Activated CD8-positive, alpha-beta T cell treated with anti-CD3 and anti-CD28 coated beads for 36 hours (primary cell): ENCODE results near the gene TREH. TPM values are rescaled to one million over a fixed set of nuclear protein-coding genes. Genes with fewer than 3 reads are reported as not detected.
"Not testable (repeated sequence)": the region's sequence is repeated elsewhere in the genome, so short reads cannot be mapped to it uniquely, and the experiment has no call there.

ENCODE experiments used
- ATAC-seq: fragments of 200-7000 bp; cut with Tn5 transposase; one replicate; pipeline ENCODE4 v1.10.0; 2021; ENCODE audit warnings: mild to moderate bottlenecking, moderate library complexity
- CTCF ChIA-PET: fragments of 350-600 bp; sonication (Branson Sonifier 250); formaldehyde crosslinking; loops from one replicate; lab custom pipeline; 2021; ENCODE audit warnings: antibody characterized with exemption; lab: Charles Lee
- POLR2A ChIA-PET: fragments of 350-600 bp; sonication (Branson Sonifier 250); formaldehyde crosslinking; loops from one replicate; lab custom pipeline; 2021; ENCODE audit warnings: antibody characterized with exemption; lab: Charles Lee
- DNase-seq: peaks from one replicate; pipeline ENCODE4 v3.0.0-alpha.2; 2020
- H3K27ac Mint-ChIP-seq: one replicate; pipeline ENCODE4 v1.8.0; 2021; ENCODE audit warnings: mild to moderate bottlenecking, mixed read lengths
- H3K27me3 Mint-ChIP-seq: one replicate; pipeline ENCODE4 v1.8.0; 2021; ENCODE audit warnings: mixed read lengths
- H3K36me3 Mint-ChIP-seq: one replicate; pipeline ENCODE4 v1.8.0; 2021; ENCODE audit warnings: low read depth, mixed read lengths
- H3K4me1 Mint-ChIP-seq: one replicate; pipeline ENCODE4 v1.8.0; 2021; ENCODE audit warnings: low read depth, mixed read lengths
- H3K4me3 Mint-ChIP-seq: one replicate; pipeline ENCODE4 v1.8.0; 2021; ENCODE audit warnings: mild to moderate bottlenecking, moderate library complexity, mixed read lengths
- H3K9me3 Mint-ChIP-seq: one replicate; pipeline ENCODE4 v1.8.0; 2021; ENCODE audit warnings: mixed read lengths
- intact Hi-C: fragments of 100-400 bp; cut with micrococcal nuclease; formaldehyde crosslinking; loops from one replicate; pipeline ENCODE4 v1.10.0; 2022
- total RNA-seq, 2 experiments: library from RNA; stranded (reverse); gene quantifications; one replicate each; pipeline ENCODE4 v1.2.3, GENCODE V29; 2021
- TF ChIP-seq, protein P1 (sequence below): fragments of 200-600 bp; IDR thresholded peaks from one replicate; pipeline ENCODE4 v1.8.0; 2022; ENCODE audit warnings: antibody characterized with exemption, mild to moderate bottlenecking

Gene TREH, protein sequence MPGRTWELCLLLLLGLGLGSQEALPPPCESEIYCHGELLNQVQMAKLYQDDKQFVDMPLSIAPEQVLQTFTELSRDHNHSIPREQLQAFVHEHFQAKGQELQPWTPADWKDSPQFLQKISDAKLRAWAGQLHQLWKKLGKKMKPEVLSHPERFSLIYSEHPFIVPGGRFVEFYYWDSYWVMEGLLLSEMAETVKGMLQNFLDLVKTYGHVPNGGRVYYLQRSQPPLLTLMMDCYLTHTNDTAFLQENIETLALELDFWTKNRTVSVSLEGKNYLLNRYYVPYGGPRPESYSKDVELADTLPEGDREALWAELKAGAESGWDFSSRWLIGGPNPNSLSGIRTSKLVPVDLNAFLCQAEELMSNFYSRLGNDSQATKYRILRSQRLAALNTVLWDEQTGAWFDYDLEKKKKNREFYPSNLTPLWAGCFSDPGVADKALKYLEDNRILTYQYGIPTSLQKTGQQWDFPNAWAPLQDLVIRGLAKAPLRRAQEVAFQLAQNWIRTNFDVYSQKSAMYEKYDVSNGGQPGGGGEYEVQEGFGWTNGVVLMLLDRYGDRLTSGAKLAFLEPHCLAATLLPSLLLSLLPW
- not detected for total RNA-seq

DNA sequence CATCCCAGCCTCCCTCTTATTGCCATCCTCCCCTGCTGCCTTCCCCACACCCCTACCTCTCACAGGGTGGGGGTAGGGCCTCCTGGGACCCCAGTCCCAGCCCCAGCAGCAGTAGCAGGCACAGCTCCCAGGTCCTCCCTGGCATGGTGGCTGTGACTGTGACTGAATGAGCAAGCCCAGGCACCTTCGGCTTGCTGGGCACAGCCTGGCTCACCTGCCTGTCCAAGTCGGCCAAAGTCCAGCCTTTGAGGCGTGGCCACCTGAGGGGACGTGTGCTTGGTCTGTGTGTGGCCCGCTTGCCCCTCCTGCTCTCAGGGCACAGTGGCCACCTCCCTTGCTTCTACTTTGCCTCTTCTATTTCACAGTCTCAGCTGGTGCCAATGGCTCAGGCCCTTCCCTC is at the start of gene TREH:
Gene TREH (minus strand): TSS at position 168 of the 400 bp plus-strand sequence. CDS start 23 bp downstream, at position 145.
- Mint-ChIP-seq H3K27ac (no peak within 1 kb of the TSS), H3K4me3 (no peak within 1 kb of the TSS), H3K9me3 (peaks cover 2% of the 10 kb centered on the region), H3K4me1 (no peaks in the 10 kb centered on the region), H3K36me3 (no peaks in the 10 kb centered on the region), H3K27me3 (no peaks in the 10 kb centered on the region)
- POLR2A ChIA-PET: no interaction called here
- DNase-seq (no peak), ATAC-seq (no peak)
- CTCF ChIA-PET: interaction anchor here (0.9 to 2.1 kb wide), 2 partner anchors 10 kb away, joined by 3 to 13 read pairs; no protein-coding TSS in a partner anchor
- TF ChIP-seq, protein P1, sequence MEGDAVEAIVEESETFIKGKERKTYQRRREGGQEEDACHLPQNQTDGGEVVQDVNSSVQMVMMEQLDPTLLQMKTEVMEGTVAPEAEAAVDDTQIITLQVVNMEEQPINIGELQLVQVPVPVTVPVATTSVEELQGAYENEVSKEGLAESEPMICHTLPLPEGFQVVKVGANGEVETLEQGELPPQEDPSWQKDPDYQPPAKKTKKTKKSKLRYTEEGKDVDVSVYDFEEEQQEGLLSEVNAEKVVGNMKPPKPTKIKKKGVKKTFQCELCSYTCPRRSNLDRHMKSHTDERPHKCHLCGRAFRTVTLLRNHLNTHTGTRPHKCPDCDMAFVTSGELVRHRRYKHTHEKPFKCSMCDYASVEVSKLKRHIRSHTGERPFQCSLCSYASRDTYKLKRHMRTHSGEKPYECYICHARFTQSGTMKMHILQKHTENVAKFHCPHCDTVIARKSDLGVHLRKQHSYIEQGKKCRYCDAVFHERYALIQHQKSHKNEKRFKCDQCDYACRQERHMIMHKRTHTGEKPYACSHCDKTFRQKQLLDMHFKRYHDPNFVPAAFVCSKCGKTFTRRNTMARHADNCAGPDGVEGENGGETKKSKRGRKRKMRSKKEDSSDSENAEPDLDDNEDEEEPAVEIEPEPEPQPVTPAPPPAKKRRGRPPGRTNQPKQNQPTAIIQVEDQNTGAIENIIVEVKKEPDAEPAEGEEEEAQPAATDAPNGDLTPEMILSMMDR: no peak
- intact Hi-C loops: no loop called here

DNA sequence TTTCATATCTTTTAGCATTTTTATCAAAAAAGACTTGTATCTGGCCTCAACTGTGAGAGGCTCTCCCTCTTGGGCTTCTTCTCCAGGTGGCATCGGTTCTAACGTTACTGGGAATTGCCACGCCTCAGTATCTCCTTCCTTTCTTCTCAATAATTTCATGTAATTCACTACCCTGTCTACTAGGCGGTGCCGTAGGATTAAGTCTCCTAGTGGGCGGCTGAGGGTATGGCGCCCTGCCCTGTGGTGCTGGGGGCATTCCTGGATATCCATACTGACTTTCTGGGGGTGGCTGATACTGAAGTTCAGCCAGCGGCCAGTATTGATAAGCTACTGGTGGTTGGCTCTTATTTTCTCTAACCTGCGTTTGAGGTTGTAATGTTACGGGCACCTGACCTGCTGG is 48.7 kb upstream of the TREH start:
- H3K4me3 Mint-ChIP-seq, intact Hi-C loops, DNase-seq, POLR2A ChIA-PET, H3K27me3 Mint-ChIP-seq, H3K27ac Mint-ChIP-seq, H3K9me3 Mint-ChIP-seq, ATAC-seq, H3K36me3 Mint-ChIP-seq, H3K4me1 Mint-ChIP-seq: not testable (repeated sequence)
- CTCF ChIA-PET: interaction anchor here (1.7 kb wide), 1 partner anchor 38 kb away, joined by 5 read pairs; no protein-coding TSS in a partner anchor

DNA sequence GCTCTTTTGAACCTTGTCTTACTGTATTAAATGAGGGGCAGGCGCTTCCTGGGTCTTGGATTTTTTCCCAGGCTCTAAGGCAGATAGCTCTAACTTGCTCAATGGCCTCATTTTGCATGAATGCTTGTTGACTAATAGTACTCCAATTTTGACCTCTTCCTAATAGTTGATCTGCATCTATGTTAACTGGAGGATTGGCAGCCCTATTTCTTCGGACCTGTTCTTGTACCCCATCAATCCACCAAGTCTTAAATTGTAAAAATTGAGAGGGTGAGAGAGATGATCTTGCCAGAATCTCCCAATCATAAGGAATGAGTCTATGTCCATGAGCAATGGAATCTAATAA is 48.2 kb upstream of the TREH start:
- H3K4me1 Mint-ChIP-seq, POLR2A ChIA-PET, ATAC-seq, H3K27me3 Mint-ChIP-seq, H3K27ac Mint-ChIP-seq, intact Hi-C loops, H3K36me3 Mint-ChIP-seq, H3K9me3 Mint-ChIP-seq, H3K4me3 Mint-ChIP-seq, DNase-seq: not testable (repeated sequence)
- CTCF ChIA-PET: interaction anchor here (1.7 kb wide), 1 partner anchor 38 kb away, joined by 5 read pairs; no protein-coding TSS in a partner anchor

DNA sequence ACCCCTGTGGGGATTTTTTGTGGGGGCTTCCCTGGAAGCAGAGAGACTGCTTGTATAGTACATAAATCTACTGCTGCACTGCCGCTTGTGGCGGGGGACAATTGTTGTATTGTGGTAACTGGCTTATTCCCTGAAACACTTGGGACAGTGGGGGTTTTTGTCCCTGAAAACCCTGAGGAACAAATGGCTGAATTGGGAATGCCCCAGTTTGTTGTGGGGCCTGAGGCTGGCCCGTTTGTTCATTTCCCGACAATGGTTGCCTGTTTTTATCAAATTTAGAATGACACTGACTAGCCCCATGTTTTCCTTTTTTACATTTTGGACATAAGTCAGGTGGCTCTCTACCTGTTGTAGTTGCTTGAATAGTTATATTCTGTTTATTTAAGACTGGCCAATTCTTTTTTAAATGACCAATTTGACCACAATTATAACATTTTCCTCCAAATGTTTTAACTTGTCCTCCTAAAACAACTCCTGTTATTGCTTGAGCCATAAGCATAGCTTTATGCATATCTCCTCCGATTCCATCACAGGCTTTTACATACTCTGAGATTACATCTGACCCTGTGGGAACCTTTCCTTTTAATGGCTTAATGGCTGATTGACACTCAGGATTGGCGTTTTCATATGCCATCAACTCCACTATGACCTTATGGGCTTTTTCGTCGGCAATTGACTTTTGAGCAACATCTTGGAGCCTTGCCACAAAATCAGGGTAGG is 47.7 kb upstream of the TREH start:
- H3K27ac Mint-ChIP-seq, intact Hi-C loops, CTCF ChIA-PET, ATAC-seq, H3K36me3 Mint-ChIP-seq, H3K4me3 Mint-ChIP-seq, H3K9me3 Mint-ChIP-seq, DNase-seq, H3K4me1 Mint-ChIP-seq, POLR2A ChIA-PET, H3K27me3 Mint-ChIP-seq: not testable (repeated sequence)

DNA sequence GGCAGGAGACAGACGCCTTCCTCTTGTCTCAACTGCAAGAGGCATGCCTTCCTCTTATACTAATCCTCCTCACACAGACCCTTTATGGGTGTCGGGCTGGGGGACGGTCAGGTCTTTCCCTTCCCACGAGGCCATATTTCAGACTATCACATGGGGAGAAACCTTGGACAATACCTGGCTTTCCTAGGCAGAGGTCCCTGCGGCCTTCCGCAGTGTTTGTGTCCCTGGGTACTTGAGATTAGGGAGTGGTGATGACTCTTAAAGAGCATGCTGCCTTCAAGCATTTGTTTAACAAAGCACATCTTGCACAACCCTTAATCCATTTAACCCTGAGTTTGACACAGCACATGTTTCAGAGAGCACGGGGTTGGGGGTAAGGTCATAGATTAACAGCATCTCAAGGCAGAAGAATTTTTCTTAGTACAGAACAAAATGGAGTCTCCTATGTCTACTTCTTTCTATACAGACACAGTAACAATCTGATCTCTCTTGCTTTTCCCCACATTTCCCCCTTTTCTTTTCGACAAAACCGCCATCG is 42.1 kb upstream of the TREH start:
- intact Hi-C loops, CTCF ChIA-PET, H3K36me3 Mint-ChIP-seq: not testable (repeated sequence)

DNA sequence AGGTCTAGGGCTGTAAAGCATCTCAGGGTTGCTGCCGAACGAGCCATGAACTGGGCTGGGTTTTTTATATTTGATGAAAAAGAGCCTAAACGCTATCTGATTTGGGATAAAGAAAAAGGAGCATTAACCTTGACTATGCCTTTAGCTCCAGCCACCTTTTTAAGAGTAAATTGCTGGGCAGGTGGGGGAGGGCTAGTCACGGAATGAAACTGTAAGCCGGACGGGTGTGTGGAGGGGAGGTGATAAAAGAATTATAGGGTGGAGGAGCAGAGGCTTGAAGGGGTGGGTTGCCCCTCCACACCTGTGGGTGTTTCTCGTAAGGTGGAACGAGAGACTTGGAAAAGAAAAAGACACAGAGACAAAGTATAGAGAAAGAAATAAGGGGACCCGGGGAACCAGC is 41.3 kb upstream of the TREH start:
- H3K9me3 Mint-ChIP-seq, H3K27me3 Mint-ChIP-seq, H3K4me1 Mint-ChIP-seq, H3K27ac Mint-ChIP-seq, H3K4me3 Mint-ChIP-seq, ATAC-seq, H3K36me3 Mint-ChIP-seq, CTCF ChIA-PET, DNase-seq, intact Hi-C loops, POLR2A ChIA-PET: not testable (repeated sequence)

More for the DNA sequence above, 42.1 kb upstream of the TREH start:
- H3K27ac Mint-ChIP-seq, ATAC-seq, H3K27me3 Mint-ChIP-seq, H3K4me3 Mint-ChIP-seq, H3K9me3 Mint-ChIP-seq, POLR2A ChIA-PET, DNase-seq, H3K4me1 Mint-ChIP-seq: not testable (repeated sequence)

DNA sequence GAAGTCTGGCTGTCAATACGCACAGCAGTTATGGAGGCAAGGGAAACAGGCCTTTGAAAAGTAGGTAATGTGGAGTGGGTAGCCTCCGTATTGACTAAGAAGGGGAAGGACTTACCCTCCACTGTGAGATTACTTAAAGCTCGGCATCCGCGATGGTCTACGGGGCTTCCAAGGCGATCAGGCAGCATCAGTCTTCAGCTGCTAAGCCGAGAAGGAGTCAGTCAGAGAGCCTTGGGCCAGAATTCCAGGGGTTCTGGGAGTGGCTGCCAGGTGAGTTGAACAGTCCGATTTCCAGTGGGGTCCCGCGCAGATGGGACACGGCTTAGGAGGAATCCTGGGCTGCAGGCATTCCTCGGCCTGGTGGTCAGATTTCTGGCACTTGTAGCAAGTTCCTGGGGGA is 40.6 kb upstream of the TREH start:
- ATAC-seq, intact Hi-C loops, H3K27me3 Mint-ChIP-seq, DNase-seq, H3K36me3 Mint-ChIP-seq, H3K4me1 Mint-ChIP-seq, POLR2A ChIA-PET, CTCF ChIA-PET, H3K27ac Mint-ChIP-seq, H3K9me3 Mint-ChIP-seq, H3K4me3 Mint-ChIP-seq: not testable (repeated sequence)

DNA sequence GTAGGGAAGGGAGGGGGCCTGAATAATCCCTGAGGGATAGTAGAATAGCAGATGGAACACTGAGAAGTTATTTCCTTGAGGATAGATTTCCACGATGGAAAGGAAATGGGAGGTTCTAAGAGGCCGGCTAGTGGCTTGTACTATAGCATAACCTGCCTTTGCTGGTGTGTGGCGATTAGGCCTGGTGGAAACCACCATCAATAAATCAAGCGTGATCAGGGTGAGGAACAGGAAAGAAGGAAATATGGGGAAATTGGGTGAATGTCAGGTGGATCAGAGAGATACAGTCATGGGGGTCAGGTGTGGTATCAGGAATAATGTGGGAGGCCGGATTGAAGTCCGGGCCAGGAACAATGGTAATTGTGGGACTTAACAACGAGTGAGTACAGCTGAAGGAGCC is 39.1 kb upstream of the TREH start:
- H3K4me3 Mint-ChIP-seq, H3K27ac Mint-ChIP-seq, H3K27me3 Mint-ChIP-seq, CTCF ChIA-PET, H3K9me3 Mint-ChIP-seq, ATAC-seq, H3K36me3 Mint-ChIP-seq, H3K4me1 Mint-ChIP-seq, DNase-seq, intact Hi-C loops, POLR2A ChIA-PET: not testable (repeated sequence)

DNA sequence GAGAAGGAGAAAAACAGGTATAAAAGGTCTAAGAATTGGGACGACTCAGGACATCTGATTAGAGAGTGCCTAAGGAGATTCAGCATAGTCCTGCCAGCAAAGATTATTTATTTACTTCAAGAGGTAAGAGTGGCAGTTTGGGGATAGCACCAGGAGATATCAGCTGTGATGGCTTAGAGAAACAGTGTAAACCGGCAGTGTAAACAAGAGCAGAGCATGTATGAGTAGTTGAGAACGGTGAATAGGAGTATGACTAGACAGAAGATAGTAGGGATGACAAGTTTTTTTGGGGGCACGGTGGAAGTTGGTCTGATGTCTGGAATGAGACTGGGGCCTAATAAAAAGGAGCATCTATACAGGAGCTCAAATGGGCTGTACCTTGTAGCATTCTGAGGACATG is 38.3 kb upstream of the TREH start:
- H3K27ac Mint-ChIP-seq, POLR2A ChIA-PET, H3K36me3 Mint-ChIP-seq, CTCF ChIA-PET, ATAC-seq, DNase-seq, intact Hi-C loops, H3K4me3 Mint-ChIP-seq, H3K27me3 Mint-ChIP-seq, H3K9me3 Mint-ChIP-seq, H3K4me1 Mint-ChIP-seq: not testable (repeated sequence)

DNA sequence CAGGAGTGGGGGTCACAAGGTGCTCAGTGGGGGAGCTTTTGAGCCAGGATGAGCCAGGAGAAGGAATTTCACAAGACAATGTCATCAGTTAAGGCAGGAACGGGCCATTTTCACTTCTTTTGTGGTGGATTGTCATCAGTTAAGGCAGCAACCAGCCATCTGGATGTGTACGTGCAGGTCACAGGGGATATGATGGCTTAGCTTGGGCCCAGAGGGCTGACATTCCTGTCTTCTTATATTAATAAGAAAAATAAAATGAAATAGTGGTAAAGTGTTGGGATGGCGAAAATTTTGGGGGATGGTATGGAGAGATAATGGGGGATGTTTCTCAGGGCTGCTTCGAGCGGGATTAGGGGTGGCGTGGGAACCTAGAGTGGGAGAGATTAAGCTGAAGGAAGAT is 37.8 kb upstream of the TREH start:
- intact Hi-C loops, H3K4me1 Mint-ChIP-seq, H3K9me3 Mint-ChIP-seq, H3K36me3 Mint-ChIP-seq, POLR2A ChIA-PET, DNase-seq, CTCF ChIA-PET, H3K27ac Mint-ChIP-seq, ATAC-seq, H3K27me3 Mint-ChIP-seq, H3K4me3 Mint-ChIP-seq: not testable (repeated sequence)
